Left renal pelvis (tissue), 4 donors: Measurements from ENCODE around the gene CWC22. TPM values are rescaled to one million over a fixed set of nuclear protein-coding genes. Genes with fewer than 3 reads are reported as not detected.
"Not testable (repeated sequence)": the region's sequence is repeated elsewhere in the genome, so short reads cannot be mapped to it uniquely, and the experiment has no call there.

Source experiments
- DNase-seq, 4 donors: peaks; one replicate each; pipeline ENCODE4 v3.0.0-alpha.2; 2013; ENCODE audit warnings: low read depth in 4 of 4, low spot score in 3 of 4
- polyA plus RNA-seq, 4 donors: library from polyadenylated mRNA; unstranded; fragments of 120-200 nt; gene quantifications; one replicate each; pipeline ENCODE4 v1.2.1, GENCODE V29; 2013; ENCODE audit not compliant: insufficient read length in 4 of 4

CWC22 gene
- polyA plus RNA-seq, 4 donors, result 34.1 to 45.4 (median 38.3) TPM

GRCh38 chr2:179954026-179954425 is 53.1 kb downstream of the CWC22 start:
- DNase-seq, result no peak

- DNase-seq, result no peak
Measured at GRCh38 chr2:179953359-179953758, 53.7 kb downstream of the CWC22 start.

- DNase-seq, result no peak
Measured at GRCh38 chr2:179952658-179953057, 54.4 kb downstream of the CWC22 start.

- DNase-seq, result no peak
Measured at GRCh38 chr2:179951680-179952079, 55.4 kb downstream of the CWC22 start.

GRCh38 chr2:179950391-179950790 is 56.7 kb downstream of the CWC22 start:
- DNase-seq, result no peak

- DNase-seq, result no peak
Measured at GRCh38 chr2:179949438-179949837, 57.7 kb downstream of the CWC22 start.

GRCh38 chr2:179948058-179948457 is 59.0 kb downstream of the CWC22 start:
- no peak for DNase-seq

GRCh38 chr2:179946810-179947615 is 60.1 kb downstream of the CWC22 start:
- DNase-seq, result no peak

GRCh38 chr2:179946346-179946745 is 60.8 kb downstream of the CWC22 start:
- DNase-seq, result no peak

GRCh38 chr2:179939259-179939658 is 67.8 kb downstream of the CWC22 start:
- no peak for DNase-seq

- no peak for DNase-seq
Measured at GRCh38 chr2:179938026-179938425, 69.1 kb downstream of the CWC22 start.

- no peak for DNase-seq
Measured at GRCh38 chr2:179936654-179937053, 70.4 kb downstream of the CWC22 start.

- no peak for DNase-seq
Measured at GRCh38 chr2:179936141-179936540, 71.0 kb downstream of the CWC22 start.

GRCh38 chr2:179932786-179933185 is 74.3 kb downstream of the CWC22 start:
- DNase-seq, result no peak

GRCh38 chr2:179931502-179931901 is 75.6 kb downstream of the CWC22 start:
- no peak for DNase-seq

GRCh38 chr2:179929997-179930396 is 77.1 kb downstream of the CWC22 start:
- DNase-seq, result not testable (repeated sequence)

- no peak for DNase-seq
Measured at GRCh38 chr2:179927041-179927440, 80.1 kb downstream of the CWC22 start.

- no peak for DNase-seq
Measured at GRCh38 chr2:179925713-179926112, 81.4 kb downstream of the CWC22 start.

- DNase-seq, result no peak
Measured at GRCh38 chr2:179917272-179917671, 89.8 kb downstream of the CWC22 start.

GRCh38 chr2:179915395-179915992 is 91.6 kb downstream of the CWC22 start:
- DNase-seq, result no peak

- DNase-seq, result no peak
Measured at GRCh38 chr2:179913809-179914208, 93.3 kb downstream of the CWC22 start.

- no peak for DNase-seq
Measured at GRCh38 chr2:179911569-179911968, 95.5 kb downstream of the CWC22 start.
